Kidney glomerular epithelial cell (primary cell): Measurements from ENCODE around the gene GRK4.
A peak's percentile ranks its signal among the peaks of the same experiment; 100 is the strongest.
"Not testable (repeated sequence)": the region's sequence is repeated elsewhere in the genome, so short reads cannot be mapped to it uniquely, and the experiment has no call there.

Experiments
- DNase-seq: peaks from one replicate; lab custom pipeline; 2025; lab: John Stamatoyannopoulos, UW

The GRK4 gene

DNA sequence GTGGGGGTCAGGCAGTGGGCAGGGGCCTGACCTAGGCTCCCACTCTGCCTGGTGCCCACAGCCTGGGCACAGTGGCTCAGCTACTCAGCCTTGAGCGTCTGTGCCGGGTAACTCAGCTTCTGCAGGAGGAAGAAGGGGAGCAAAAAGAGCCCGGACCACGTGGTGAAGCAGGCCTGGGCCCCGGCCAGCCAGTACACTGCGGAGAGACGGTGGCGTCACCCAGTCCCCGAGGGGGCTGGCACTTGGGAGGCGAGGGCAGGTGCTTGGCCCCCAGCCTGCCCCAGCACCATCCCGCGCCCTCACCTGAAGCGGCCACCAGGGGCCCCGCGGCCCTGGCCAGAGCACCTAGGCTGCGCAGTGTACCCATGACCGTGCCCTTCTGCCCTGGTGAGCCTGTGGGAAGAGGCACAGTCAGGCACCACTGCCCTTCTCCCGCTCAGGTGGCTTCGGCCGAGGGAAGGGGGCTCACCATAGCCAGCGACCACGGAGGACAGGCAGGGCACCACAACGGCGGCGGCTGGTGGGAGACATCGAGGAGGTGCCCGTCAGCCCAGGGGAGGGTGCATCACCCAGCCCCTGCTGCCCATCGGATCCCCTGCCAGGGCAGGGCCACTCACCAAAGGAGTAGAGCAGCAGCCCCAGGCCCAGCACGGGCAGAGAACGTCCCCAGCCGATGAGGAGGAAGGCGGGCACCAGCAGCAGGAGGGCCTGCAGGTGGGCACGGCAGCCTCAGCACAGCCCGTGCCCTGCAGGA is 32.4 kb upstream of the GRK4 start:
- no peak for DNase-seq

DNA sequence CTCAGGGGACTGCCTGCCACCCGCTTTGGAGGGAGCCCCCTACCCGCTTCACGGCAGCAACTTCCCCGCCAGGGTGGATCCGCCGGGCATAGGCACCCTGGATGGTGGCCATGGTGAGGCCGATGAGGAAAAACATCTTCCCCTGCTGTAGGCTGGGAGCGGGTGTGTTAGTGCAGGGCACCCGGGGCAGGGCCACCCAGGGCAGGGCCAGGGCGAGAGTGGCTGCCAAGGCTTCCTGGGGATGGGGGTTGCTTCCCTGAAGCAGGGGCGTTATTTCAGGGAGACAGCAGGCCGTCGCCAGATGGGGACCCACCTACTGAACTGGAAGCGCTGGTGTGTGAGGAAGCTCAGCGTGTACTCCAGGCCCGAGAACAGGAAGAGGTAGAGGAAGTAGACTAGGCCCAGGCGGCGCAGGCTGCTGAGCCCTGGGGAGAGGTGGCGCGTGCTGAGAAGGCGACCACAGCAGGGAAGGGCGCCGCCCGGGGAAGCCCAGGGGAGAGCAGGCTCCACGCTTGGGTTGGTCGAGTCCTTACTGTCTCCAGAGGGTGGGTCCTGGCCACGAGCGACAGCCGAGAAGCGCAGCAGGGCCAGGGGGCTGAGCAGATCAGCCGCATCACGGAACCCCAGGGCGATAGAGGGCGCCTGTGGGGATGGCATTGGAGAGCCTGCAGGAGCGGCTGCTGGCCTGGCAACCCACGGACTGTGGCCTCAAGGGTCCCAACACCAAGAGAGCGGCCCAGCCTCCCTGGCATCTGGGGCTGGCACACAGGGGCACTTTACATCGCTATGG is 31.7 kb upstream of the GRK4 start:
- no peak for DNase-seq

DNA sequence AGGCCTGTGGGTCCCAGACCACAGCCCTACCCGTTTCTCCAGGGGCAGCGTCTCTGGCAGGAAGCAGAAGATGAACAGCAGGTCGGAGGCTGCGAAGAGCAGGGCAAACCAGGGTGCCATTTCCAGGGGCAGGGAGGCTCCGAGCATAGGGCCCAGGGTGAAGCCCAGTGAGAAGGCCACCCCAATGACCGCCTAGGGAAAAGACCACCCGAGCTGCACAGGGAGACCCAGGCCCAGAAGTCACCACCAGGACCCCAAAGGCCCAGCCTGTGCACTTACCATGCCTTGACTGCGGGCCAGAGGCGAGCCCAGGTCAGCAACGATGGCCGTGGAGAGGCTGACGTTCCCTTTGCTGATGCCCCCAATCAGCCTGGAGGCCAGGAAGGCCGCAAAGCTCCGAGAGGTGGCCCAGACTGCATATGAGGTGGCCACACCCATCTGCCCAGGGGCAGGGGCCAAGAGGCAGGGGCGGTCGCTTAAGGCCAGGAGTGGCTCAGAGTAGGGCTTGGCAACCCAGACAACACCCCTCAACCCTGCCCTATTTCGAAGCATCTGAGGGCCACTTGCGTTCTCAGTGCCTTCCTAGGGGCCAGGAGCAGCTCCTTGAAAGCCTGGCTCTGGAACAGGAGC is 30.9 kb upstream of the GRK4 start:
- no peak for DNase-seq

DNA sequence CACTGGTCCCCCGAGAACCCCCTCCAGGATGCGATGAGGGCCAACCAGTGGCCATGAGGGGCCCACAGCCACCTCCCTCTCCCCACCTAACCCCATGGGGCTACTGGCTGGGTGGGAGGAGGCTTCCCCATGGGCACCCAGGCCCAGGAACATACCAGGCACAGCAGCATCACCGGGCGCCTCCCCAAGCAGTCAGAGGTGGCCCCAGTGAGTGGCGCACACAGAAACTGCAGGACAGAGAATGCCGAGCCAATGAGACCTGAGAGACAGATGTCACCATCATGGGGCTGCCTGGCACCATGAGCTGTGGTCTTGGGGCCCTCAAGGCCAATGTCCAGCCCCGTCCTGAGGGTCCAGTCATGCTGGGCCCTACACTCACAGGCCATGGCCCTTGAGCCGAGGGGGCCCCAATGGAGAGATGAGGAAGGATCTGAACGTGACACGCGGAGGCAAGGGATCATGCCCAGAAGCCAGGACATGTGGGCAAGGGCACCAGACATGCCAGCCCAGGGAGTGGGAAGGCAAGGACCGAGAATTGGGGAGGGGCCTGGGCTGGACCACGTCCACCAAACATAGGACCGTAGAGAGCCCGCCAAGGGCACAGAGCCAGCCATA is 30.3 kb upstream of the GRK4 start:
- DNase-seq: no peak

DNA sequence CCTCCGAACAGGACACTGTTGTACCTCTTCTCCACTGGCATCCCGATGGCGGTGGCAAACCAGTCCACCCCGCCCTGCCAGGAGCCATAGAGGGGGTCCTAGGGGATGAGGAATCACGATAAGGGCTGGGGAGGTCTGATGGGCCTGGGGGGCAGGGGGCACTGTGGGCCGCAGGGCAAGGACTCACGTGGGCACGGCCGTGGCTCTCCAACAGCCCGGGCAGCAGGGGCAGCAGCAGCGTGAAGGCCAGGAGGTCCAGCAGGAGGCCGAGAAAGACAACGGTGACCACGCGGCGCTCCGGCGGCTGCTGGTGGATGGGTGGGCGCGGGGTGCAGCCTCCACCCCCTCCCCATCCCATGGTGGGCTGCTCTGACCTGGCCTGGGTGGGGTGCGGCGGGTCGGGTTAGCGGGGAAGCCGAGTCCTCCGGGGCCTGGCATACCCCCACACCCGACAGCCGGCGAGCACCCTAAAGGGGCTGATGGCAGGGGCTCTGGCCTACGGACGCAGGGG is 29.8 kb upstream of the GRK4 start:
- no peak for DNase-seq

DNA sequence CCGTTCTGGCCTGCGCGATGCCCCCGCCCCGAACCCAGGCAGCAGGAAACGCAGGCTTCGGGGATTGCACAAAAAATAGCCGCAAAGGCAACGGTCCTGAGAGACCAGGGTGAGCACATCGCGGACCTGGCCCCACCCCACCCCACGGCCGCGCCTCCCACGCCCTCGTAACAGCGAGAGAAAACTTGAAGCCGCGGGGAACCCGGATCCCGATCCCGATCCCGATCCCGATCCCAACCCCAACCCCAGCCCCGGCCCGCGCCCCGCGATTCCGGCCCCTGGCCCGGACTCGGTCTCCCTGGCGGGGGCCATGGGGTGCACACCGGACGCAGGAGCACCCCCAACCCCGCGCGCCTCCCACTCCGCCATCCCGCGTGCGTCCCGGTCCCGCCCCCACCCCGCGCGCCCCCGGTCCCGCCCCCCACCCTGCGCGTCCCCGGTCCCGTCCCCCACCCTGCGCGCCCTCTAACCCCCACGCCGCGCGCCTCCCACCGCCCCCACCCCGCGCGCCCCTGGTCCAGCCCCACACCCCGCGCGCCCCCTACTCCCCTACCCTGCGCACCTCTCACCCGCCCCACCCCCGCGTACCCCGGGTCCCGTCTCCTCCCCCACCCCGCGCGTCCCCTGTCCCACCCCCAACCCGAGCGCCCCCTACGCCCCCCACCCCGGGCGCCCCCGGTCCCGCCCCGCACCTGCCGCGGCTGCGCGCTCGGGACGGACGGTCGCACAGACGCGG is 29.1 kb upstream of the GRK4 start:
- DNase-seq: no peak

DNA sequence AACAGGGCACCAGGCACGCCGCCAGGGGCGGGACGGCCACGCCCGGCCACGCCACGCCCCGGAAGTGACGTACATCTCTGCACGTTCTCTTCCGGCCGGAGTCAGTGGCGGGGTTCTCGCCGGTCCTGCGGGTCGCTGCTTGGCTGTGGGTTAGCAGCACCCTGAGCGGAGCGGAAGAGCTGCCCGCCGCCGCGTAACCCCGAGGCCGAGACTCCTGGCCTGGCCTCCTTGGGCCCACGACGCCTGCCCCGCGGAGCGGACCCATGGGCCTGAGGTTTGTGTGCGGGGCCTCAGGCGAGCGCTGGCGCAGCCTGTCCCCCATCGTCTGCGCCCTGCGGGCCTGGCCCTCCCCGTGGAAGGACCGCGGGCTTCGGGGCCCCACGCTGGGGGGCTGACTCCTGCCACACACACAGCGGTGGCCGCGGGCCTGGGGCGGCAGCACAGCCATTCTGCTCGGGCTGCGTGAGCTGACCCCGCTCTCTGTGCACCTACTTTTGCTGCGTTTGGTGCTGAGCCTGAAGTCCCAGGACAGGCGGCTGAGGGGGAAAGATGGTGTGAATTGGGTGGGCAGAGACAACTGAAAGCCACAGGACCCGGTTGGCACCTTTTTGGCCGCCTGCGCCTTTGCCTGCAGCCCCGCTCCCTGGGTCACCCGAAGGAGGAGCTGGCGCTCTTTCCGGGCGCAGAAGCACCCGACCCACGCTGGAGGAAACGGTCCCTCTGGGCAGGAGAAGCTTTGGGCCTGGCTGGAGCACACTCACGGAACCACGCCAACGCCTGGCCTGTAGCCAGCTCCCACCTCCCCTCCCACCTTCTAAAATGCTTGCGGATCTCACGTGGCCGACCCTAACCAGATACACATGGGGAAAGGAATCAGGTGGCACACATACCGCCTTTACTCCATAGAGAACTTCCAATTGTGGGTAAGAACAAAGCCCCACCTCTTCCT is 28.3 kb upstream of the GRK4 start:
- peak; percentile 84 for DNase-seq

DNA sequence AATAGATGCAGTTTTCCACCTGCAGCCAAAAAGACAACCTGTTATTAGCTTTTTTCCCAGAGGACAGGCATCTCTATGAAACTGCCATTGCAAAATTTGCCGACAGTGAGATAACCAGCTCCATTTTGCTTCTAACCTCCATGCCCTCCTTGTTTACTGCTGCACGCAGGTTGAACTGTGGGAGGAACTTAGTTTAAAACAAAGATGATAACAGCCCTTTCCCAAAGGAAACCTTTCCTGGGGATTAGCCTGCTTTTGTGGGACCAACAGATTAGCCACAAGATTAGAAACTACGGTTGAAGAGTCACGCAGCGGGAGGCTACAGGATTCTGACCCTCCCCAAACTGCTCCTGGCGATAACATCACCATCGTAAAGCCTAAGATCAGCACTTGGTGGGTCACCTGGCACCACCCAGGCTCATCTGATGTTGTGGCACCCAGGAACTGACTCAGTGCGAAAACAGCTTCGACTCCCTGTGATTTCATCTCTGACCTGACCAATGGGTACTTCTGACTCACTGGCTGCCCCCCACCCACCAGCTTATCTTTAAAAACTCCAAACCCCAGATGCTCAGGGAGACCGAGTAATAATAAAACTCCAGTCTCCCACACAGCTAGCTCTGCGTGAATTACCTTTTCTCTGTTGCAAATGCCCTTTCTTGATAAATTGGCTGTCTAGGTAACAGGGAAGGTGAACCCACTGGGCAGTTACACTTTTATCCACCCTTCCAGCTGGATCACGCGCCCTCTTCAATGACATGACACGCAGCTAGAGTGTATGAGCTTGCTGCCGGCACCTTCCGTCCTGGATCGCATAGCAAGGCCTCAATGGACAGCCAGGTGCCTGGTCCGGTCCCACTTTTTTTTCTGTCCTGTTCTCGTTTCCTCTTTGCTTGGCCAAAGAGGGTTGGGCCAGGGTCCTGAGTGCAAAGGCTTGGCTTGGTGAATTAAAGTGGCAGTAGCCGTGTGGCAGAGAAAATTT is 27.3 kb upstream of the GRK4 start:
- DNase-seq: peak; percentile 73

DNA sequence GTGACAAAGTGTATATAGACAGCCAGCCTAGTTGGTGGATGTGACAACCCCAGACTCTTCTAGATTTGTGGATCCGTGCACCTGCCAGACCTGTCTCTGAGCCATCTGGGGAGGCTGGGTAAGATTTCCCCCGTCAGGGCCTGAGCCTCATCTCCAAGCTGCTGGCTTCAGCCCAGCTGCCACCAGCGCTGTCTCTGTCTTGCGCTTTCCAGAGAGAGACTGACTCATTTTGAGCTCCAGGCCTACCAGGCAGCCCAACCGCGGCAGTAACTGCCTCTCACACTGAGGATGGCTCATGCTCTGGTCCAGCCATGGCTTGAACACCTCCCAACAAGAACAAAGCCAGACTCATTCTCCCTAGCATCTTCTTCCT is 26.6 kb upstream of the GRK4 start:
- peak; percentile 28 for DNase-seq

DNA sequence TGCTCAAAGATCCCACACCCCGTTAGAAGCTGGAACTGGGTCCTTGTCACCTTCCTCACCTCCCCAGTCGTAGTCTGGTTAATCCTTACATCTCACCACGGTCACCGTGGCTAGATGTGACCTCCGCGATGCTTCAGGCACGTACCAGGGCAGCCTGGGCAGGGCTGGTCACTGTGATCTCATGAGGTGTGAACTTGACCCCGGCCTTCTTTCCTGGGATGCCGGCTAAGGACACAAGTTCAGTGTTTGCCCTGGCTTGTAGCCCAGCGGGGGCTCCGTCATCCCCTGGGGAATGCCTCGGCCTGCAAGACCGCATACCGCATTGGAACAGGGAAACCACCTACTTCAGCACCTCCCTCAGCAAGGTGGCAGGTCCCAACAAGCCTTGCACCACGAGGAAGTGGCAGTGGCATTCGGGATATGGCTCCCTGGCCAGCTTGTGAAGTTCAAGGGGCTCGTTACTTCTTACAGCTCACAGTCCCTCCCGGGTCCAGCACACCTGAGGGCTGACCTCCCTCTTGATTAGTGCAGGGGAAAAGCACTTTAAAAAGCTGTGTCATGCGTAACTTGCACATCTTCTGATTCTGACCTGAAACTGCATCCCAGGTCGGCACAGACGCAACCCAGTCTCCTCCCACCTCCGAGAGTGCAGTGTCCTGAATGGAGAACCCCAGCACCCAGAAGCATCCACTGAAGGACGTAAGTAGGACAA is 26.1 kb upstream of the GRK4 start:
- peak; percentile 79 for DNase-seq

DNA sequence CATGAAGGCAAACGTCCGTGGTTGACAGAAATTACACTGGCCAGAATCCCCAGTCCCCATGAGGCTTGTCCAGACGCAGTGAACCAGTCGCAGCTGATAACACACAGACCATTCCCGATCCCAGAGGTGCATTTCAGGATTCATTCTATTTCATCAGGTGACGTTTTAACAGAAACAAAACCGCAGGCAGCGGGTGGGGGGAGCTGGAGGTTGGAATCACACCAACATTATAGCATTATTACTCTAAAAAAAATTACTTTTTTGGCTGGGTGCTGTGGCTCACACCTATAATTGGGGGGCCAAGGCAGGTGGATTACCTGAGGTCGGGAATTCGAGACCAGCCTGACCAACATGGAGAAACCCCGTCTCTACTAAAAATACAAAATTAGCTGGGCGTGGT is 25.4 kb upstream of the GRK4 start:
- no peak for DNase-seq

DNA sequence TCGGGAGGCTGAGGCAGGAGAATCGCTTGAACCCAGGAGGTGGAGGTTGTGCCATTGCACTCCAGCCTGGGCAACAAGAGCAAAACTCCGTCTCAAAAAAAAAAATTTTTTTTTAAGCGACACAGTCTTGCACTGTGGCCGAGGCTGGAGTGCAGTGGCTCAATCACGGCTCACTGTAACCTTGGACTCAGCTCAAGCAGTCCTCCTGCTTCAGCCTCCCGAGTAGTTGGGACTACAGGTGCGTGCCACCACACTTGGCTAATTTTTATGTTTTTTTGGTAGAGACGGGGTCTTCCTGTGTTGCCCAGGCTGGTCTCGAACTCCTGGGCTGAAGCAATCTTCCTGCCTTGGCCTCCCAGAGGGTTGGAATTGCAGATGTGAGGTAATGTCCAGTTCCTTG is 25.0 kb upstream of the GRK4 start:
- not testable (repeated sequence) for DNase-seq

DNA sequence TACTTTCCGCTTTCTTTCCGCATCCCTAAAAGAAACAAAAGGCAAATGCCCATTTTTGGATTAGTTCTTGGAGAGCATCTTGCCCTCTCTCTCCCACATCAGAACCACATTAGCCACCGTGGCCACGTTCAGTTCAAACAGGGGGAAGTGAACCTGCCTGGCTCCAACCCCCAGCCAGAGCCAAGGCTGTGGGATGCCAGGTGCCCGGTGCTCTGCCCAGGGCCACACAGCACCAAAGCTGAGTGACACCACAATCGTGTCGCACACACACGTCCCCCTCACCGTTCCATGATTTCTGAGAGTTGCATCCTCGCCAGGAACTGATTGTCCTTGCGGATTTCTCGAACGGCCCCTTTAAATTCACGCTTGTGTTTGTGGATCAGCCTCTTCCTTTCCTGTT is 24.5 kb upstream of the GRK4 start:
- no peak for DNase-seq

DNA sequence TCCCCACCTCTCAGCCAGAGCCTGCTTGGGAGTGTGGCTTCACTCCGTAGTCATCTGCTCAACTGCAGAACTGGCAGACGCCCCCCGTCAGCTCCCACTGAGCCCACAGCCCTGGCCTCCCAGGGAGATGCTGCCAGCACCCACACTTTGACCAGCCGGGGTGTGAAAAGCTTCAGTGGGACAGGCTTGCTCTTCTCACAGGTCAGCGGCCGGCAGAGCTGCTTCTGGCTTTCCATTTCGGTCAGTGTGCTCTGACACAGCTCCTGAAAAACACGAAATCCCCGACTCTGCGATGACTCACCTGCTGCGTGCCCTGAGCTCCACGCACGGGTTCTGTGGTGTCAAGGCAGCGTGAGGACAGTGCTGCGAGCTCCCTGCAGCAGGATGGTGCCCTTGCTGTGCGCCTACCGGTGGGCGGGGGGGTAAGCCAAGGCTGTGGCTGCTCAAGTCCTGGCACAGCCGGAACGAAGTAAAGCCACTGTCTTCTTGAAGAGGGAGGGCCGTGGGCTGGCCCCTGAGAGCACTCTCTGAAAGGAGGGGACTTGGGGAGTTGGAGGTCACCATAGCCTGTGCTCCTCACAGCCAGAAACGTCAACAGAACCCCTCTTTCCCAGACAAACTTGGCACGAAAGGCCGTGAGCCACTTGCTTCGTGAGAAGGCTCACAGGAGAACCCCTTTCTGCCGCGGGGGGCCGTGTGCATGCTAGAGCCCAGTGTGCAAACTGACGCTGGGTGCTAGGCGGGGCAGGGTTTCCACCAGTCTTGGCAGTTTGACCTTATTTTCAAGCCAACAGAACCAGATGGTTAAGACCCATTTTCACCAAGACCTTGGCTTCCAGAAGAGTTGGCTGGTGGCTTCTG is 23.8 kb upstream of the GRK4 start:
- DNase-seq: no peak

DNA sequence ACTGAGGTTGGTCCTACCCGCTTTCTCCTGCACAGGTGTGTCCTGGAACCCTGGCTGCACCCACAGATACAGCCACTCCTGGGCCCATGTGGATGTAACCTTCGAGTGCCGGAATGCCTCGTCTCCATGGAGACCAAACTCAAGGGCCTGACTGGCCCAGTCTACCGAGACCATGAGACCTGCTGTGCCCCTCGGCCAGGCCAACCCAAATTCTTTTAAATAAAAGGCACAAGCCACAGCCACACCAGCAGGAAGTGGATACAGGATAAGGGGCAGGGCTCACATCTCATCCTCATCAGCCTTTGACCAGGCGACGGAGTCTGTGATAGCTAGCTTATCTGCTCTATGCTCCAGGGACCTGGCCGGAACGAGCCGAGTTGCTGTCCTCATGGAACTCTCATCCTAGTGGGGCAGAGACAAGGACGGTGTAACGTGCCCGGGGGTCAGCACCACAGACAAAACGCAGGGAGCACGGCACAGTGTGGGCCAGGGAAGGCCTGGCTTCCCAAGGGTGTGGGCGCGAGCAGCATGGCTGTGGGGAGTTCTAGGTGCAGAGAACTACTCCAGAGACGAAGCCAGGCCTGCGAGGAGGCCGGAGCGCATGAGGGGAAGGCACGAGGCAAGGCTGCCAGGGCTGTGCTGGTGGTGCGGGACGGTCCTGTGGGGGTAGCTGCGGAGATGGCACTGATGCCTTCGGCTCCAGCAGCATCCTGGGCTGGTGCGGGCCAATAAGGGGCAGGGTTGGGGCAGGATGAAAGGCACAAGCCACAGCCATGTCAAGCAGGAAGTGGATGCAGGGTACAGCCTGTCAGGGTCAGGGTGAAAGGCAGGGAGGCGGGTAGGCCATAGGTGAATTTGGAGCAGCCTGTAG is 22.9 kb upstream of the GRK4 start:
- no peak for DNase-seq

DNA sequence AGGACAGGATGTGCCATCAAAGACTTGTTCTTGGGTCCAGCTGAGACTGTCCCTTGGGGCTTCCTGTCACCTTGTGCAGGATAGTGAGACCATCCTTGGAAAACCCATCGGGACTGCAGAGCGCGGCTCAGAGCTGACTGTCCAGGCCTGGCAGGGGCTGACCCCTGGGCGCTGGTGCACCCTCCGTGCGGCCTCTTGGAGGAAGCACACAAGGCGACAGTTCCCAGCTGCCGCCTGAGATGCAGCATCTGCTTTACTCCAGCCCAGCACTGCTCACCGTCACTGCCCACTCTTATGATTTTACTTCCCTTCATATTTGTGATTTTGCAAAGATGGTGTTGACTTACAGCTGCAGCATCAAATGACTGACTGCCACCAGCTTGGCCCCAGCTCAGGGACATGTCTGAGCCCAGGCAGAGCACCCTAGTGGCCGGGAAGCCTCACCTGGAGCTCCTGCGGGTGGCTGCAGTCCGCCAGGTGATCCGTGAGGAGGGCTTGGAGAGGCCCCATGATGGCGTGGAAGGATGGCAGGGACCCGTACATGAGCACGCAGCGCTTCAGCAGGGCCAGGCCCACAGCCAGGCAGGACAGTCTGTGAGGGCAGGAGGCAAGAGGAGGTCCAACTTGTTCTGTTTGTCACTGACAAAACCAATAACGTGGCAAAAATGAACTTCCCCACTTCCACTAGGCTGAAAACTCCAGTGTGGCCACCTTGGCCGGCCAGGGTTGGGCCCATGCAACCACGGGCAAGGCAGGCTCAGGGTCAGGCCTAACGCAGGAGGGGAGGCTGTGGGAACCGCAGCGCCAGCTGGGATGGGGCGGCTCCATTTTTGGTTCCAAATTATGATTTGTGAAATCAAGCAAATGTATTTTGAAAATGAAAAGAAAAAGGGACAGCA is 22.0 kb upstream of the GRK4 start:
- no peak for DNase-seq
